ENCODE results near the gene BRAF.

- no peak for TF ChIP-seq POLR2A (IDR thresholded peaks at IDR 0.05; ENCODE audit: low read length)
- TF ChIP-seq GATA1 (IDR thresholded peaks at IDR 0.05; ENCODE audit: low read depth, low read length) = no peak
Observed at GRCh38 chr7:140724706-140725105, 200.0 kb downstream of the BRAF start.

Data from erythroblast (primary cell).